ENCODE measurements around the gene SPSB3.

The SPSB3 gene

GRCh38 chr16:1790261-1790610, 7.9 kb upstream of the SPSB3 start:
- in situ Hi-C loops (cut with HindIII; ENCODE audit: low sequenced_read_pairs): no loop called here

GRCh38 chr16:1789643-1790045, 7.3 kb upstream of the SPSB3 start:
- in situ Hi-C loops (cut with HindIII; ENCODE audit: low sequenced_read_pairs): no loop called here

- in situ Hi-C loops (cut with HindIII; ENCODE audit: low sequenced_read_pairs): no loop called here
Measured at GRCh38 chr16:1788708-1789100, 6.3 kb upstream of the SPSB3 start.

- in situ Hi-C loops (cut with HindIII; ENCODE audit: low sequenced_read_pairs): no loop called here
Measured at GRCh38 chr16:1788095-1788707, 5.8 kb upstream of the SPSB3 start.

- in situ Hi-C loops (cut with HindIII; ENCODE audit: low sequenced_read_pairs): no loop called here
Measured at GRCh38 chr16:1787322-1788094, 5.1 kb upstream of the SPSB3 start.

GRCh38 chr16:1787056-1787321, 4.6 kb upstream of the SPSB3 start:
- in situ Hi-C loops (cut with HindIII; ENCODE audit: low sequenced_read_pairs): no loop called here

GRCh38 chr16:1786242-1787055, 4.1 kb upstream of the SPSB3 start:
- in situ Hi-C loops (cut with HindIII; ENCODE audit: low sequenced_read_pairs): no loop called here

GRCh38 chr16:1785846-1786170, 3.4 kb upstream of the SPSB3 start:
- in situ Hi-C loops (cut with HindIII; ENCODE audit: low sequenced_read_pairs): no loop called here

GRCh38 chr16:1784977-1785845, 2.8 kb upstream of the SPSB3 start:
- in situ Hi-C loops (cut with HindIII; ENCODE audit: low sequenced_read_pairs): no loop called here

GRCh38 chr16:1781758-1782407, 488 bp downstream of the SPSB3 start:
- in situ Hi-C loops (cut with HindIII; ENCODE audit: low sequenced_read_pairs): no loop called here

- in situ Hi-C loops (cut with HindIII; ENCODE audit: low sequenced_read_pairs): no loop called here
Measured at GRCh38 chr16:1781254-1781653, 1.1 kb downstream of the SPSB3 start.

- in situ Hi-C loops (cut with HindIII; ENCODE audit: low sequenced_read_pairs): no loop called here
Measured at GRCh38 chr16:1780677-1781072, 1.7 kb downstream of the SPSB3 start.

GRCh38 chr16:1779741-1780676, 2.4 kb downstream of the SPSB3 start:
- in situ Hi-C loops (cut with HindIII; ENCODE audit: low sequenced_read_pairs): no loop called here

- in situ Hi-C loops (cut with HindIII; ENCODE audit: low sequenced_read_pairs): no loop called here
Measured at GRCh38 chr16:1779234-1779701, 3.1 kb downstream of the SPSB3 start.

- in situ Hi-C loops (cut with HindIII; ENCODE audit: low sequenced_read_pairs): no loop called here
Measured at GRCh38 chr16:1778200-1779179, 3.9 kb downstream of the SPSB3 start.

GRCh38 chr16:1777375-1778199, 4.8 kb downstream of the SPSB3 start:
- in situ Hi-C loops (cut with HindIII; ENCODE audit: low sequenced_read_pairs): no loop called here

GRCh38 chr16:1776991-1777374, 5.4 kb downstream of the SPSB3 start:
- in situ Hi-C loops (cut with HindIII; ENCODE audit: low sequenced_read_pairs): no loop called here

GRCh38 chr16:1776672-1776955, 5.8 kb downstream of the SPSB3 start:
- in situ Hi-C loops (cut with HindIII; ENCODE audit: low sequenced_read_pairs): no loop called here

Measured in endothelial cell of hepatic sinusoid (primary cell).